GOT3 (cell line): ENCODE measurements around the gene PRIMPOL.
"Not testable (repeated sequence)": the region's sequence is repeated elsewhere in the genome, so short reads cannot be mapped to it uniquely, and the experiment has no call there.

Experiments
- DNase-seq: peaks from one replicate; lab custom pipeline; 2025; ENCODE audit warnings: mixed read lengths; lab: John Stamatoyannopoulos, UW

PRIMPOL gene

GRCh38 chr4:184649026-184649970 is at the start of gene PRIMPOL, which contains the start of gene CASP3:
TSS of gene PRIMPOL (plus strand) at chr4:184649738. CDS start at chr4:184657141, 7,403 bp downstream.
TSS of gene CASP3 (minus strand) at chr4:184649447. CDS start at chr4:184638453, 10,994 bp downstream.
- DNase-seq = peak; percentile 72

- not testable (repeated sequence) for DNase-seq
These were observed 48.6 kb upstream of the PRIMPOL start for GRCh38 chr4:184600982-184601381.

- not testable (repeated sequence) for DNase-seq
These were observed 46.7 kb upstream of the PRIMPOL start for GRCh38 chr4:184602857-184603256.

GRCh38 chr4:184607429-184607828 is 42.1 kb upstream of the PRIMPOL start:
- DNase-seq = not testable (repeated sequence)

GRCh38 chr4:184612074-184612473 is 37.5 kb upstream of the PRIMPOL start:
- no peak for DNase-seq

GRCh38 chr4:184613405-184613804 is 36.1 kb upstream of the PRIMPOL start:
- no peak for DNase-seq

GRCh38 chr4:184614509-184614908 is 35.0 kb upstream of the PRIMPOL start:
- DNase-seq = no peak

GRCh38 chr4:184616168-184616567 is 33.4 kb upstream of the PRIMPOL start:
- DNase-seq = not testable (repeated sequence)

GRCh38 chr4:184616633-184617551 is 32.6 kb upstream of the PRIMPOL start:
- no peak for DNase-seq

- no peak for DNase-seq
These were observed 31.8 kb upstream of the PRIMPOL start for GRCh38 chr4:184617600-184618196.

- DNase-seq = no peak
These were observed 29.2 kb upstream of the PRIMPOL start for GRCh38 chr4:184620212-184620867.

- DNase-seq = no peak
These were observed 28.0 kb upstream of the PRIMPOL start for GRCh38 chr4:184621518-184621917.

GRCh38 chr4:184624504-184624903 is 25.0 kb upstream of the PRIMPOL start:
- not testable (repeated sequence) for DNase-seq

- DNase-seq = no peak
These were observed 24.5 kb upstream of the PRIMPOL start for GRCh38 chr4:184624972-184625554.

- DNase-seq = not testable (repeated sequence)
These were observed 23.5 kb upstream of the PRIMPOL start for GRCh38 chr4:184625783-184626596.

- DNase-seq = no peak
These were observed 21.4 kb upstream of the PRIMPOL start for GRCh38 chr4:184628103-184628502.

GRCh38 chr4:184632842-184633241 is 16.7 kb upstream of the PRIMPOL start:
- no peak for DNase-seq

GRCh38 chr4:184635381-184635780 is 14.2 kb upstream of the PRIMPOL start:
- no peak for DNase-seq

GRCh38 chr4:184636144-184636543 is 13.4 kb upstream of the PRIMPOL start:
- no peak for DNase-seq

- no peak for DNase-seq
These were observed 12.6 kb upstream of the PRIMPOL start for GRCh38 chr4:184636897-184637296.
